Ishikawa (cell line): ENCODE data around the gene CACNA1E.

Experiments used
- EGR1 ChIP-seq: IDR thresholded peaks from 2 replicates; pipeline ENCODE4 v1.6.1; 2012
- EP300 ChIP-seq: IDR thresholded peaks from 2 replicates; pipeline ENCODE4 v1.6.1; 2012; ENCODE audit warnings: borderline replicate concordance
- FOXM1 ChIP-seq: IDR thresholded peaks from 2 replicates; pipeline ENCODE4 v1.6.1; 2012; ENCODE audit warnings: low read depth, borderline replicate concordance
- MAX ChIP-seq: IDR thresholded peaks from 2 replicates; pipeline ENCODE4 v1.6.1; 2012
- NFIC ChIP-seq: IDR thresholded peaks from 2 replicates; pipeline ENCODE4 v1.6.1; 2012
- TAF1 ChIP-seq: IDR thresholded peaks from 2 replicates; pipeline ENCODE4 v1.6.1; 2012; ENCODE audit warnings: low read depth, mild to moderate bottlenecking
- USF1 ChIP-seq: IDR thresholded peaks from 2 replicates; pipeline ENCODE4 v1.6.1; 2012

GRCh38 chr1:181445436-181445835 lies 37.9 kb upstream of the CACNA1E start:
- no peak for TF ChIP-seq FOXM1
- no peak for TF ChIP-seq EP300
- TF ChIP-seq MAX = no peak
- no peak for TF ChIP-seq USF1
- no peak for TF ChIP-seq EGR1
- TF ChIP-seq TAF1 = no peak
- no peak for TF ChIP-seq NFIC
